Prostate gland (tissue), 2 donors: ENCODE results near the gene SCN1B.

Experiments
- CTCF ChIP-seq, 4 experiments: fragments of 200-600 bp in 2 of 4; fragments of 450-650 bp in 2 of 4; sonication (generic) in 2 of 4; IDR thresholded peaks; 1 replicate in 3 of 4; 2 replicates in 1 of 4; pipeline ENCODE4 v1.5.1; 2016 to 2019; ENCODE audit warnings: antibody characterized with exemption in 4 of 4, mild to moderate bottlenecking in 2 of 4, moderate library complexity in 2 of 4
- POLR2A ChIP-seq: fragments of 450-650 bp; IDR thresholded peaks from one replicate; pipeline ENCODE4 v1.6.1; 2016; ENCODE audit warnings: antibody characterized with exemption, mild to moderate bottlenecking
- POLR2AphosphoS5 ChIP-seq: sonication (generic); formaldehyde crosslinking; IDR thresholded peaks from one replicate; pipeline ENCODE4 v1.6.1; 2017; ENCODE audit warnings: antibody characterized with exemption

DNA sequence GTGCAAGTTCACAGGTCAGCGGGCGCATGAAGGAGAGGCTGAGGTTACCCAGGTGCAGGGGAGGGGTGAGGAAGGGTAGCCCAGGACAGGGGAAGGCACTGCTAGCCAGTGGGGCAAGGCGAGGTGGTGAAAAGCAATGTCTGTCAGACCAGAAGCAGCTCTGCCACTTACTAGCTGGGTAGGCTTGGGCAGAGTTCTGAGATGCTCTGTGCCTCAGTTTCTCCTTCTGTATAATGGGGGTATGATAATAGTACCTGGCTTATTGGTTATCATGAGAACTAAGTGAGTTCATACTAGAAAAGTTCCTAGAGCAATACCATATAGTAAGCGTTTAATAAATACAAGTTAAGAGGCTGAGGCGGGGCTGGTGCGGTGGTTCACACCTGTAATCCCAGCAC is 14.3 kb upstream of the SCN1B start:
- TF ChIP-seq CTCF (IDR thresholded peaks at IDR 0.05) (no peak), POLR2A (no peak), POLR2AphosphoS5 (no peak)
